SU-DHL-6 (cell line): ENCODE results near the gene CDC42BPA.

Source experiments
- H2AFZ ChIP-seq: fragments of 200-600 bp; sonication (generic); 2 replicates; pipeline ENCODE4 v1.6.1; 2014; ENCODE audit warnings: low read depth, mild to moderate bottlenecking, moderate library complexity, mixed read lengths, antibody characterized with exemption, low read length; ENCODE audit not compliant: severe bottlenecking
- H3F3A ChIP-seq: fragments of 200-600 bp; shearing (Covaris generic); 2 replicates; pipeline ENCODE4 v1.6.0; 2016; ENCODE audit warnings: antibody characterized with exemption, mild to moderate bottlenecking; ENCODE audit not compliant: insufficient read depth
- H3K27ac ChIP-seq: fragments of 200-600 bp; sonication (generic); 2 replicates; pipeline ENCODE4 v1.5.1; 2016; ENCODE audit warnings: low read depth, mild to moderate bottlenecking, low read length, moderate library complexity, mixed read lengths
- H3K27me3 ChIP-seq: fragments of 200-600 bp; sonication (generic), shearing (Covaris generic); 2 replicates; pipeline ENCODE4 v1.6.0; 2014; ENCODE audit warnings: mild to moderate bottlenecking, low read length
- H3K36me3 ChIP-seq: fragments of 200-600 bp; sonication (generic); 2 replicates; pipeline ENCODE4 v1.6.1; 2014; ENCODE audit warnings: mild to moderate bottlenecking, low read length, mixed read lengths
- H3K4me2 ChIP-seq: fragments of 300-600, 200-600 bp; shearing (Covaris generic), sonication (generic); 2 replicates; pipeline ENCODE4 v1.6.0; 2014; ENCODE audit warnings: low read length, low read depth, mild to moderate bottlenecking; ENCODE audit not compliant: poor library complexity, severe bottlenecking
- H3K4me3 ChIP-seq: fragments of 200-600 bp; sonication (generic); 2 replicates; pipeline ENCODE4 v1.5.1; 2014; ENCODE audit warnings: antibody characterized with exemption, low read length, mild to moderate bottlenecking, mixed read lengths; ENCODE audit not compliant: insufficient read depth, poor library complexity, severe bottlenecking
- H3K79me2 ChIP-seq: fragments of 200-600 bp; sonication (generic); 2 replicates; pipeline ENCODE4 v1.6.1; 2014; ENCODE audit warnings: mild to moderate bottlenecking, low read length, moderate library complexity; ENCODE audit not compliant: insufficient read depth
- H3K9ac ChIP-seq: fragments of 200-600 bp; sonication (generic); 2 replicates; pipeline ENCODE4 v1.7.0; 2014; ENCODE audit warnings: mild to moderate bottlenecking, low read length
- H3K9me2 ChIP-seq: fragments of 200-600 bp; sonication (generic); replicated peaks from 2 replicates; pipeline ENCODE4 v1.6.1; 2014; ENCODE audit warnings: low read length; ENCODE audit not compliant: insufficient read depth
- H3K9me3 ChIP-seq: fragments of 200-600 bp; sonication (generic); 2 replicates; pipeline ENCODE4 v1.6.1; 2014; ENCODE audit warnings: low read length, mixed read lengths; ENCODE audit not compliant: insufficient read depth
- H4K20me1 ChIP-seq: fragments of 200-600 bp; sonication (generic); 2 replicates; pipeline ENCODE4 v1.6.1; 2014; ENCODE audit warnings: low read depth, mild to moderate bottlenecking, antibody characterized with exemption, low read length, moderate library complexity, mixed read lengths
- CTCF ChIP-seq: fragments of 200-600 bp; sonication (generic); IDR thresholded peaks from one replicate; pipeline ENCODE4 v1.5.1; 2017; ENCODE audit warnings: antibody characterized with exemption, mild to moderate bottlenecking, low read length, moderate library complexity; ENCODE audit not compliant: insufficient read depth, poor library complexity, severe bottlenecking
- EZH2phosphoT487 ChIP-seq: fragments of 200-600 bp; sonication (generic), shearing (Covaris generic); conservative IDR thresholded peaks from 2 replicates; pipeline ENCODE4 v1.6.1; 2018; ENCODE audit warnings: mild to moderate bottlenecking, antibody characterized with exemption, low read length, moderate library complexity, mixed read lengths

Gene CDC42BPA

GRCh38 chr1:227059076-227059475, 259.2 kb downstream of the CDC42BPA start:
- Histone ChIP-seq H2AFZ (no peak overlapping the region), H3K4me3 (no peak overlapping the region), H3K9me3 (no peaks in the 10 kb centered on the region), H3K4me2 (no peak overlapping the region), H3K36me3 (no peaks in the 10 kb centered on the region), H3F3A (no peaks in the 10 kb centered on the region), H3K9me2 (no peaks in the 10 kb centered on the region), H3K27me3 (no peaks in the 10 kb centered on the region), H3K79me2 (no peaks in the 10 kb centered on the region), H4K20me1 (no peaks in the 10 kb centered on the region), H3K27ac (no peak overlapping the region), H3K9ac (no peak overlapping the region)
- TF ChIP-seq CTCF (no peak), EZH2phosphoT487 (no peak)

GRCh38 chr1:227058321-227058751, 260.0 kb downstream of the CDC42BPA start:
- H3K4me2 ChIP-seq = no peak overlapping the region
- no peak for TF ChIP-seq EZH2phosphoT487
- TF ChIP-seq CTCF = no peak
- no peaks in the 10 kb centered on the region for H3K9me3 ChIP-seq
- H3F3A ChIP-seq = no peaks in the 10 kb centered on the region
- no peaks in the 10 kb centered on the region for H3K9me2 ChIP-seq
- no peak overlapping the region for H3K9ac ChIP-seq
- no peak overlapping the region for H3K27ac ChIP-seq
- no peaks in the 10 kb centered on the region for H3K36me3 ChIP-seq
- H2AFZ ChIP-seq = no peak overlapping the region
- H4K20me1 ChIP-seq = no peaks in the 10 kb centered on the region
- no peaks in the 10 kb centered on the region for H3K27me3 ChIP-seq
- no peak overlapping the region for H3K4me3 ChIP-seq
- H3K79me2 ChIP-seq = no peaks in the 10 kb centered on the region

- H3F3A ChIP-seq = no peaks in the 10 kb centered on the region
- H3K4me3 ChIP-seq = no peak overlapping the region
- no peak overlapping the region for H3K27ac ChIP-seq
- no peaks in the 10 kb centered on the region for H3K9me3 ChIP-seq
- H3K9ac ChIP-seq = no peak overlapping the region
- H3K36me3 ChIP-seq = no peaks in the 10 kb centered on the region
- H3K9me2 ChIP-seq = no peaks in the 10 kb centered on the region
- H3K79me2 ChIP-seq = no peaks in the 10 kb centered on the region
- no peaks in the 10 kb centered on the region; the same call in 1 of the 2 replicates for H4K20me1 ChIP-seq
- H2AFZ ChIP-seq = no peak overlapping the region
- H3K27me3 ChIP-seq = no peaks in the 10 kb centered on the region
- no peak for TF ChIP-seq CTCF
- TF ChIP-seq EZH2phosphoT487 = no peak
- H3K4me2 ChIP-seq = no peak overlapping the region
Observed at GRCh38 chr1:227049253-227049652, 269.0 kb downstream of the CDC42BPA start.
